ENCODE measurements around the gene STAC. TPM values are rescaled to one million over a fixed set of nuclear protein-coding genes. Genes with fewer than 3 reads are reported as not detected.

The STAC gene
- total and polyA plus RNA-seq, 10 of the 15 experiments (the other 5 are each of a cell fraction or from before 2014, with no cell fraction given), result 0.07 TPM; not detected in 9

GRCh38 chr3:36483709-36484108 lies 103.4 kb downstream of the STAC start:
- no peaks in the 10 kb centered on the region for H3K9me3 ChIP-seq (replicated peaks; ENCODE audit: control insufficient read depth, insufficient read depth, low read length)
- ChIA-PET SMC1A (ENCODE audit: uncharacterized antibody, unreplicated experiment) (no interaction called here), RAD21 (ENCODE audit: unreplicated experiment) (no interaction called here), CTCF (interaction anchor here (1.5 kb wide), 1 partner anchor 20 kb away, joined by 3 read pairs; no protein-coding TSS in a partner anchor), POLR2A (no interaction called here)
- no peaks in the 10 kb centered on the region for H3K79me2 ChIP-seq (ENCODE audit: control insufficient read depth, insufficient read depth, low read length)
- no peaks in the 10 kb centered on the region for H3K36me3 ChIP-seq (ENCODE audit: control insufficient read depth in 2 of 2, insufficient read depth in 2 of 2, low read length in 1 of 2)
- intact Hi-C loops (cut with micrococcal nuclease; ENCODE audit: unreplicated experiment), result no loop called here
- FAIRE-seq, result no peak
- 35% methylated on average over 5 of the region's 5 CpGs for WGBS (ENCODE audit: insufficient coverage, insufficient replicate concordance, low lambda C conversion rate, missing lambda C conversion rate)
- in situ Hi-C loops (cut with MboI), result no loop called here
- no TSS peak for BruUV-seq (replicated peaks)
- no peak overlapping the region for H3K27ac ChIP-seq (ENCODE audit: control insufficient read depth, insufficient read depth)
- H3K4me1 ChIP-seq (ENCODE audit: control insufficient read depth, insufficient read depth, low read length), result no peaks in the 10 kb centered on the region
- no peak overlapping the region for H3K4me3 ChIP-seq
- H2AFZ ChIP-seq (ENCODE audit: control insufficient read depth, low read depth, low read length), result no peak overlapping the region
- no peak for DNase-seq (ENCODE audit: low read depth, low spot score)
- no peak overlapping the region for H3K4me2 ChIP-seq (ENCODE audit: control insufficient read depth, insufficient read depth)
- TF ChIP-seq MYB (IDR thresholded peaks at IDR 0.05; ENCODE audit: borderline replicate concordance, low read depth, low read length) (no peak), EGR1 (IDR thresholded peaks at IDR 0.05; ENCODE audit: borderline replicate concordance in 1 of 2, low read depth in 2 of 2, low read length in 2 of 2) (no peak), NRF1 (conservative IDR thresholded peaks at IDR 0.05; ENCODE audit: low read depth, low read length) (no peak), ASH2L (IDR thresholded peaks at IDR 0.05; ENCODE audit: borderline replicate concordance, low read depth) (no peak), KLF5 (IDR thresholded peaks at IDR 0.05; ENCODE audit: partially characterized antibody) (no peak)
- no peaks in the 10 kb centered on the region for H4K20me1 ChIP-seq (ENCODE audit: control insufficient read depth, insufficient read depth)
- no peak for ATAC-seq
- H3K27me3 ChIP-seq (replicated peaks in 1 of 2; ENCODE audit: control insufficient read depth in 2 of 2, insufficient read depth in 2 of 2, low read length in 1 of 2), result no peaks in the 10 kb centered on the region
- no peak overlapping the region for H3K9ac ChIP-seq (ENCODE audit: control insufficient read depth, insufficient read depth, low read length)

GRCh38 chr3:36484386-36484785 lies 104.1 kb downstream of the STAC start:
- Histone ChIP-seq H3K4me2 (ENCODE audit: control insufficient read depth, insufficient read depth) (no peak overlapping the region), H3K27ac (ENCODE audit: control insufficient read depth, insufficient read depth) (no peak overlapping the region), H3K9me3 (replicated peaks; ENCODE audit: control insufficient read depth, insufficient read depth, low read length) (no peaks in the 10 kb centered on the region), H3K36me3 (ENCODE audit: control insufficient read depth in 2 of 2, insufficient read depth in 2 of 2, low read length in 1 of 2) (no peaks in the 10 kb centered on the region), H3K4me1 (ENCODE audit: control insufficient read depth, insufficient read depth, low read length) (no peaks in the 10 kb centered on the region), H3K79me2 (ENCODE audit: control insufficient read depth, insufficient read depth, low read length) (no peaks in the 10 kb centered on the region), H3K9ac (ENCODE audit: control insufficient read depth, insufficient read depth, low read length) (no peak overlapping the region), H2AFZ (ENCODE audit: control insufficient read depth, low read depth, low read length) (no peak overlapping the region), H3K4me3 (no peak overlapping the region), H3K27me3 (replicated peaks in 1 of 2; ENCODE audit: control insufficient read depth in 2 of 2, insufficient read depth in 2 of 2, low read length in 1 of 2) (no peaks in the 10 kb centered on the region), H4K20me1 (ENCODE audit: control insufficient read depth, insufficient read depth) (no peaks in the 10 kb centered on the region)
- SMC1A ChIA-PET (ENCODE audit: uncharacterized antibody, unreplicated experiment), result no interaction called here
- in situ Hi-C loops (cut with MboI), result no loop called here
- WGBS (ENCODE audit: insufficient coverage, insufficient replicate concordance, low lambda C conversion rate, missing lambda C conversion rate), result 0% methylated on average over 1 of the region's 1 CpG
- CTCF ChIA-PET, result interaction anchor here (1.5 kb wide), 1 partner anchor 19 kb away, joined by 3 read pairs; no protein-coding TSS in a partner anchor
- RAD21 ChIA-PET (ENCODE audit: unreplicated experiment), result no interaction called here
- POLR2A ChIA-PET, result no interaction called here
- FAIRE-seq (no peak), ATAC-seq (no peak), DNase-seq (ENCODE audit: low read depth, low spot score) (no peak)
- no TSS peak for BruUV-seq (replicated peaks)
- intact Hi-C loops (cut with micrococcal nuclease; ENCODE audit: unreplicated experiment), result no loop called here
- TF ChIP-seq NR2C2 (IDR thresholded peaks at IDR 0.05; ENCODE audit: borderline replicate concordance, control insufficient read depth, insufficient read length, low read depth) (no peak), CBX5 (IDR thresholded peaks at IDR 0.05; ENCODE audit: low read depth) (no peak), CBFB (IDR thresholded peaks at IDR 0.05; ENCODE audit: low read depth) (no peak), SMARCA5 (IDR thresholded peaks at IDR 0.05) (no peak), ESRRA (IDR thresholded peaks at IDR 0.05; ENCODE audit: low read length) (no peak), EED (IDR thresholded peaks at IDR 0.05; ENCODE audit: low read depth) (no peak), RUNX3 (IDR thresholded peaks at IDR 0.05; ENCODE audit: low read length) (no peak), SMAD5 (IDR thresholded peaks at IDR 0.05; ENCODE audit: low read depth) (no peak), SP1 (IDR thresholded peaks at IDR 0.05; ENCODE audit: low read depth, low read length) (no peak), SMC3 (IDR thresholded peaks at IDR 0.05; ENCODE audit: borderline replicate concordance, low read length) (no peak), CHD1 (IDR thresholded peaks at IDR 0.05; ENCODE audit: low read depth, low read length) (no peak), ATF3 (IDR thresholded peaks at IDR 0.05; ENCODE audit: borderline replicate concordance, extremely low read depth, low read depth, low read length) (no peak), PML (IDR thresholded peaks at IDR 0.05; ENCODE audit: low read length) (no peak), MAX (IDR thresholded peaks at IDR 0.05; ENCODE audit: low read depth, low read length) (no peak), NFYA (IDR thresholded peaks at IDR 0.05; ENCODE audit: borderline replicate concordance, low read depth, low read length) (no peak), SREBF2 (IDR thresholded peaks at IDR 0.05; ENCODE audit: low read length) (no peak), GATAD2B (conservative IDR thresholded peaks at IDR 0.05; ENCODE audit: low read depth) (no peak), KLF5 (IDR thresholded peaks at IDR 0.05; ENCODE audit: partially characterized antibody) (no peak)
